PC-9 (cell line): ENCODE data around the gene ITGA4. TPM values are rescaled to one million over a fixed set of nuclear protein-coding genes. Genes with fewer than 3 reads are reported as not detected.

ENCODE experiments used
- BruUV-seq: library from RNA; stranded (reverse); fragments of 400-500 nt; replicated peaks from 2 replicates; lab custom pipeline; 2021; lab: Mats Ljungman, UMichigan
- CTCF ChIA-PET: fragments of 300-600 bp; sonication (Branson Sonifier 250); formaldehyde crosslinking; loops from one replicate; lab custom pipeline; 2022; ENCODE audit warnings: antibody characterized with exemption; lab: Charles Lee
- POLR2A ChIA-PET: fragments of 300-600 bp; sonication (Branson Sonifier 250); formaldehyde crosslinking; loops from one replicate; lab custom pipeline; 2022; ENCODE audit warnings: antibody characterized with exemption; ENCODE audit not compliant: unreplicated experiment; lab: Charles Lee
- DNase-seq, 2 experiments: peaks; one replicate each; pipeline versions ENCODE4 v3.0.0 to v3.0.0-alpha.2; 2015 to 2022; ENCODE audit warnings: mixed read lengths in 1 of 2
- H2AFZ ChIP-seq: fragments of 200-600 bp; sonication (generic); 2 replicates; pipeline ENCODE4 v1.8.1; 2017; ENCODE audit warnings: antibody characterized with exemption
- H3F3A ChIP-seq: fragments of 200-600 bp; sonication (generic); 2 replicates; pipeline ENCODE4 v1.8.1; 2017; ENCODE audit warnings: antibody characterized with exemption, mild to moderate bottlenecking, low read depth; ENCODE audit not compliant: insufficient read depth
- H3K27ac ChIP-seq: fragments of 200-600 bp; sonication (generic); 2 replicates; pipeline ENCODE4 v1.6.1; 2016; ENCODE audit warnings: mixed run types
- H3K27me3 ChIP-seq: fragments of 200-600 bp; sonication (generic); 2 replicates; pipeline ENCODE4 v1.6.1; 2016; ENCODE audit warnings: low read depth, mixed run types; ENCODE audit not compliant: insufficient read depth
- H3K36me3 ChIP-seq: fragments of 200-600 bp; sonication (generic); 2 replicates; pipeline ENCODE4 v1.6.1; 2016; ENCODE audit warnings: low read depth, mixed run types
- H3K4me1 ChIP-seq: fragments of 200-600 bp; sonication (generic); replicated peaks from 2 replicates; pipeline ENCODE4 v1.6.1; 2016; ENCODE audit warnings: mixed run types; ENCODE audit not compliant: insufficient read depth
- H3K4me2 ChIP-seq: fragments of 200-600 bp; sonication (generic); 2 replicates; pipeline ENCODE4 v1.6.1; 2017; ENCODE audit warnings: mixed run types
- H3K4me3 ChIP-seq: fragments of 200-600 bp; sonication (generic); 2 replicates; pipeline ENCODE4 v1.6.1; 2016; ENCODE audit warnings: mixed run types
- H3K79me2 ChIP-seq: fragments of 200-600 bp; sonication (generic); 2 replicates; pipeline ENCODE4 v1.6.1; 2017; ENCODE audit warnings: low read depth, mixed run types
- H3K9me2 ChIP-seq: fragments of 200-600 bp; sonication (generic); 2 replicates; pipeline ENCODE4 v1.8.1; 2017; ENCODE audit warnings: mild to moderate bottlenecking; ENCODE audit not compliant: insufficient read depth
- H3K9me3 ChIP-seq: fragments of 200-600 bp; sonication (generic); 2 replicates; pipeline ENCODE4 v1.8.1; 2016; ENCODE audit warnings: low read depth; ENCODE audit not compliant: insufficient read depth
- H4K20me1 ChIP-seq: fragments of 200-600 bp; sonication (generic); 2 replicates; pipeline ENCODE4 v1.8.1; 2017; ENCODE audit not compliant: insufficient read depth
- EZH2 ChIP-seq: fragments of 200-600 bp; sonication (generic); IDR thresholded peaks from 2 replicates; pipeline ENCODE4 v1.8.0; 2017; ENCODE audit warnings: antibody characterized with exemption, low read depth
- intact Hi-C: fragments of 100-400 bp; cut with micrococcal nuclease; formaldehyde crosslinking; loops from one replicate; pipeline ENCODE4 v1.10.0; 2022; ENCODE audit not compliant: unreplicated experiment
- total RNA-seq: library from RNA; stranded (reverse); gene quantifications from 2 replicates; pipeline ENCODE4 v1.2.3, GENCODE V29; 2021
- TF ChIP-seq, protein P1 (sequence below): fragments of 200-600 bp; sonication (generic); conservative IDR thresholded peaks from 2 replicates; pipeline ENCODE4 v1.6.1; 2017; ENCODE audit warnings: mixed run types, antibody characterized with exemption, mild to moderate bottlenecking, moderate library complexity

Gene ITGA4
- total RNA-seq, 1 experiment from 2014 or later, result 0.35 TPM

- intact Hi-C loops, result no loop called here
- H3K27me3 ChIP-seq, result no peaks in the 10 kb centered on the region
- H3F3A ChIP-seq, result no peaks in the 10 kb centered on the region
- BruUV-seq, result no TSS peak
- H3K4me2 ChIP-seq, result no peak overlapping the region
- H4K20me1 ChIP-seq, result no peaks in the 10 kb centered on the region
- no peak overlapping the region for H3K27ac ChIP-seq
- no peak overlapping the region for H2AFZ ChIP-seq
- no peak overlapping the region for H3K4me3 ChIP-seq
- H3K79me2 ChIP-seq, result no peaks in the 10 kb centered on the region
- H3K36me3 ChIP-seq, result no peaks in the 10 kb centered on the region
- H3K9me3 ChIP-seq, result no peaks in the 10 kb centered on the region
- no peak for DNase-seq
- TF ChIP-seq EZH2, result no peak
- TF ChIP-seq, protein P1, sequence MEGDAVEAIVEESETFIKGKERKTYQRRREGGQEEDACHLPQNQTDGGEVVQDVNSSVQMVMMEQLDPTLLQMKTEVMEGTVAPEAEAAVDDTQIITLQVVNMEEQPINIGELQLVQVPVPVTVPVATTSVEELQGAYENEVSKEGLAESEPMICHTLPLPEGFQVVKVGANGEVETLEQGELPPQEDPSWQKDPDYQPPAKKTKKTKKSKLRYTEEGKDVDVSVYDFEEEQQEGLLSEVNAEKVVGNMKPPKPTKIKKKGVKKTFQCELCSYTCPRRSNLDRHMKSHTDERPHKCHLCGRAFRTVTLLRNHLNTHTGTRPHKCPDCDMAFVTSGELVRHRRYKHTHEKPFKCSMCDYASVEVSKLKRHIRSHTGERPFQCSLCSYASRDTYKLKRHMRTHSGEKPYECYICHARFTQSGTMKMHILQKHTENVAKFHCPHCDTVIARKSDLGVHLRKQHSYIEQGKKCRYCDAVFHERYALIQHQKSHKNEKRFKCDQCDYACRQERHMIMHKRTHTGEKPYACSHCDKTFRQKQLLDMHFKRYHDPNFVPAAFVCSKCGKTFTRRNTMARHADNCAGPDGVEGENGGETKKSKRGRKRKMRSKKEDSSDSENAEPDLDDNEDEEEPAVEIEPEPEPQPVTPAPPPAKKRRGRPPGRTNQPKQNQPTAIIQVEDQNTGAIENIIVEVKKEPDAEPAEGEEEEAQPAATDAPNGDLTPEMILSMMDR, result no peak
- no peaks in the 10 kb centered on the region for H3K9me2 ChIP-seq
- ChIA-PET CTCF (no interaction called here), POLR2A (no interaction called here)
- H3K4me1 ChIP-seq, result no peaks in the 10 kb centered on the region
These were observed 43.0 kb downstream of the ITGA4 start for GRCh38 chr2:181500201-181500600.

- Histone ChIP-seq H3K27me3 (no peaks in the 10 kb centered on the region), H3K79me2 (no peaks in the 10 kb centered on the region), H3K9me3 (no peaks in the 10 kb centered on the region), H3F3A (no peaks in the 10 kb centered on the region), H2AFZ (no peak overlapping the region), H3K4me2 (no peak overlapping the region), H3K27ac (no peak overlapping the region), H3K4me3 (no peak overlapping the region), H3K9me2 (no peaks in the 10 kb centered on the region), H3K4me1 (no peaks in the 10 kb centered on the region), H4K20me1 (no peaks in the 10 kb centered on the region), H3K36me3 (no peaks in the 10 kb centered on the region)
- CTCF ChIA-PET, result interaction anchor here (0.6 kb wide), 1 partner anchor 475 kb away, joined by 3 read pairs; no protein-coding TSS in a partner anchor
- intact Hi-C loops, result no loop called here
- no TSS peak for BruUV-seq
- POLR2A ChIA-PET, result no interaction called here
- TF ChIP-seq EZH2, result no peak
- TF ChIP-seq, protein P1, result no peak
- DNase-seq, result no peak
These were observed 58.5 kb downstream of the ITGA4 start for GRCh38 chr2:181515719-181516118.

GRCh38 chr2:181516992-181517391 lies 59.8 kb downstream of the ITGA4 start:
- BruUV-seq, result no TSS peak
- no peaks in the 10 kb centered on the region for H3K79me2 ChIP-seq
- intact Hi-C loops, result no loop called here
- no peaks in the 10 kb centered on the region for H3K4me1 ChIP-seq
- H2AFZ ChIP-seq, result no peak overlapping the region
- no peaks in the 10 kb centered on the region for H3K27me3 ChIP-seq
- H4K20me1 ChIP-seq, result no peaks in the 10 kb centered on the region
- no peaks in the 10 kb centered on the region for H3K9me3 ChIP-seq
- ChIA-PET CTCF (interaction anchor here (0.6 kb wide), 1 partner anchor 275 kb away, joined by 3 read pairs; no protein-coding TSS in a partner anchor), POLR2A (no interaction called here)
- no peaks in the 10 kb centered on the region for H3K9me2 ChIP-seq
- H3K4me2 ChIP-seq, result no peak overlapping the region
- no peak overlapping the region for H3K4me3 ChIP-seq
- H3K27ac ChIP-seq, result no peak overlapping the region
- no peaks in the 10 kb centered on the region for H3F3A ChIP-seq
- no peaks in the 10 kb centered on the region for H3K36me3 ChIP-seq
- TF ChIP-seq, protein P1, result no peak
- no peak for TF ChIP-seq EZH2
- no peak for DNase-seq
